Erythroblast (primary cell): ENCODE data around the gene RAD51B.

Source experiments
- GATA1 ChIP-seq: IDR thresholded peaks from 2 replicates; pipeline ENCODE4 v1.6.1; 2011; ENCODE audit warnings: low read depth, mild to moderate bottlenecking, control low read depth, low read length, moderate library complexity
- POLR2A ChIP-seq: IDR thresholded peaks from 2 replicates; pipeline ENCODE4 v1.6.1; 2011; ENCODE audit warnings: mild to moderate bottlenecking, low read length

DNA sequence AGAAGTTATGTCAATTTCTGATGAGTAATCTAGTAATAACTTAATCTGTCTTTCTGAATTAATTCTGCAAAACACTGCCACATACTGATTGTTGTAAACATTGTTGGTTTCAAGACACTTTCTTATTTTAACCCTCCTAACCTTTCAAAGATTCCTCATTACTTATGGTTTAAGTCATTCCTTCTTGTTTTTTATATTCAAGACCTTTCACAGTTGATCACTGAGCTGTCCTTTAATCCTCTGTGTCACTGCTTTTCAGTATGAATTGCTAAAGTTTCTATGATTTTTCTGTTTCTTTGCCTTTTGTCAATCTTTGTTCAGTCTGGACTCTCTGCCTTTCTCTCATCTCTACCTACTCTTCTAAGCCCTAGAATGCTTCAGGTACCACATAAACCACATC, 164.7 kb downstream of the RAD51B start:
- no peak for TF ChIP-seq POLR2A
- no peak for TF ChIP-seq GATA1
